Thyroid gland (tissue), 4 donors: ENCODE results near the gene MSH3.

Experiments used
- CTCF ChIP-seq, 6 experiments: fragments of 200-600 bp in 3 of 6; fragments of 450-650 bp in 3 of 6; sonication (generic) in 3 of 6; IDR thresholded peaks; one replicate each; pipeline ENCODE4 v1.5.1; 2016 to 2019; ENCODE audit warnings: antibody characterized with exemption in 6 of 6, mild to moderate bottlenecking in 2 of 6, inconsistent platforms in 1 of 6, moderate library complexity in 1 of 6
- POLR2A ChIP-seq, 2 donors: fragments of 450-650 bp; IDR thresholded peaks; one replicate each; pipeline ENCODE4 v1.6.1; 2017; ENCODE audit warnings: antibody characterized with exemption in 2 of 2, mild to moderate bottlenecking in 2 of 2, moderate library complexity in 1 of 2

GRCh38 chr5:80877592-80877991, 223.1 kb downstream of the MSH3 start:
- no peak for TF ChIP-seq POLR2A (IDR thresholded peaks at IDR 0.05)
- no peak for TF ChIP-seq CTCF (IDR thresholded peaks at IDR 0.05)
